Pancreas (tissue), 10 donors: Measurements from ENCODE around the gene CYP11A1. TPM values are rescaled to one million over a fixed set of nuclear protein-coding genes. Genes with fewer than 3 reads are reported as not detected.

ENCODE experiments used
- ATAC-seq, 4 donors: fragments of 200-7000 bp; cut with Tn5 transposase; one replicate each; pipeline versions ENCODE4 v1.8.0 to v1.9.1; 2020; ENCODE audit warnings: mild to moderate bottlenecking in 4 of 4, moderate library complexity in 4 of 4
- DNase-seq, 6 donors: peaks; one replicate each; pipeline ENCODE4 v3.0.0-alpha.2; 2020
- FAIRE-seq: peaks from 2 replicates; lab custom pipeline; 2012; peaks lifted over from hg19 to GRCh38; lab: Jason Lieb, UNC
- H3K27ac ChIP-seq, 4 donors: fragments of 200-600 bp; sonication (generic); 1 replicate in 3 of 4; 2 replicates in 1 of 4; pipeline versions ENCODE4 v1.5.0 to v1.8.0; 2020
- H3K27me3 ChIP-seq, 4 donors: fragments of 200-600 bp; one replicate each; pipeline ENCODE4 v1.8.0; 2021
- H3K36me3 ChIP-seq, 3 donors: fragments of 200-600 bp; sonication (generic) in 1 of 3; one replicate each; pipeline versions ENCODE4 v1.5.0 to v1.8.0; 2020 to 2021
- H3K4me1 ChIP-seq, 3 donors: fragments of 200-600 bp; one replicate each; pipeline ENCODE4 v1.8.0; 2021
- H3K4me3 ChIP-seq, 4 donors: fragments of 200-600 bp; sonication (generic) in 2 of 4; one replicate each; pipeline versions ENCODE4 v1.5.0 to v1.8.0; 2020 to 2021
- H3K9me3 ChIP-seq, 4 donors: fragments of 200-600 bp; one replicate each; pipeline ENCODE4 v1.8.0; 2021
- WGBS, 2 donors: extraction: QIAGEN DNeasy Blood & Tissue Kit; methylation state at CpG; one replicate each; pipeline ENCODE4 v1.1.7; 2013; 5-methylcytosine and 5-hydroxymethylcytosine counted together
- intact Hi-C, 3 donors: fragments of 100-400 bp; cut with DNase I; formaldehyde crosslinking; loops; one replicate each; pipeline versions ENCODE4 v1.11.1 to v1.14.2; 2022
- polyA plus RNA-seq, 2 donors: library from polyadenylated mRNA; stranded (reverse); fragments of 200-250 nt; gene quantifications; one replicate each; pipeline ENCODE4 v1.2.3, GENCODE V29; 2013
- total RNA-seq, 6 donors: library from RNA; stranded (reverse); fragmentation: NEBNext Ultra II Directional in 4 of 6; extraction: Animal tissue kit (Norgen Biotek cat#: 25700) in 4 of 6; gene quantifications; one replicate each; pipeline versions ENCODE4 v1.2.1 to v1.2.4, GENCODE V29; 2021 to 2023
- TF ChIP-seq, protein P1 (sequence below), 4 donors: fragments of 200-600 bp; sonication (generic) in 3 of 4; IDR thresholded peaks; one replicate each; pipeline versions ENCODE4 v1.5.0 to v1.8.0; 2021; ENCODE audit warnings: antibody characterized with exemption in 4 of 4
- donor health status: healthy with polysubstance abuse.
- donor health status: DM: no; HTN: no; CAD: no; lungs with moderate emphysema.
- donor health status: DM: no; HTN: no; CAD: no.
- donor health status: control.
- donor health status: control.
- donor health status: Bipolar disorder and iron deficiency.
- donor health status: DM: yes; HTN: yes; CAD: no.
- donor health status: DM: no; HTN: no; CAD: no.
- donor health status: DM: no; HTN: no; CAD: no.
- donor health status: DM: yes; HTN: yes; CAD: no.

The CYP11A1 gene
- total and polyA plus RNA-seq, 8 donors: 0.09 to 0.66 (median 0.28) TPM; not detected in 3

DNA sequence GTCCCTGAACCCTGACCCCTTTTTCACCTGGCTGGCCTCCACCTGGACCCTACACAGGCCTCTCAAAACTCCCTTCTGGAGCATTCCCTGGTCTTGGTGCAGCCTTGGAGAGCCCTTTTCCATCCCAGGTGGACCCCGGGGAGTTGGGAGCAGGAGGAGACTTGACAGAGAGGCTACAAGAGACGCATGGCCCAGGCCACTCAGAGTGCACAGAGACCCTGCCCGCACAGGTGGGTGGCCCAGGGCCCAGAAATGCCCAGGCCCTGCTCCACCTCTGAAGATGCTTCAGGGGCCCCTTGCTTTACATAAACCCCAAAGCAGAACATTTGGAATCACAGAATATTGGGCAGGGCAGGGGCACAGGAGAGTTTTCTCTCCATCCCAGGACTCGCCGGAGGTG is 34.4 kb downstream of the CYP11A1 start:
- no peak overlapping the region for H3K27ac ChIP-seq
- WGBS, 2 donors: 82 to 94% methylated on average over 5 of the region's 5 CpGs
- H3K4me1 ChIP-seq: no peaks in the 10 kb centered on the region
- intact Hi-C loops: no loop called here
- no peaks in the 10 kb centered on the region for H3K9me3 ChIP-seq
- H3K36me3 ChIP-seq: no peaks in the 10 kb centered on the region
- DNase-seq (peak in 1 of 6 donors; percentile 41), FAIRE-seq (no peak), ATAC-seq (no peak)
- no peaks in the 10 kb centered on the region for H3K27me3 ChIP-seq
- TF ChIP-seq, protein P1, sequence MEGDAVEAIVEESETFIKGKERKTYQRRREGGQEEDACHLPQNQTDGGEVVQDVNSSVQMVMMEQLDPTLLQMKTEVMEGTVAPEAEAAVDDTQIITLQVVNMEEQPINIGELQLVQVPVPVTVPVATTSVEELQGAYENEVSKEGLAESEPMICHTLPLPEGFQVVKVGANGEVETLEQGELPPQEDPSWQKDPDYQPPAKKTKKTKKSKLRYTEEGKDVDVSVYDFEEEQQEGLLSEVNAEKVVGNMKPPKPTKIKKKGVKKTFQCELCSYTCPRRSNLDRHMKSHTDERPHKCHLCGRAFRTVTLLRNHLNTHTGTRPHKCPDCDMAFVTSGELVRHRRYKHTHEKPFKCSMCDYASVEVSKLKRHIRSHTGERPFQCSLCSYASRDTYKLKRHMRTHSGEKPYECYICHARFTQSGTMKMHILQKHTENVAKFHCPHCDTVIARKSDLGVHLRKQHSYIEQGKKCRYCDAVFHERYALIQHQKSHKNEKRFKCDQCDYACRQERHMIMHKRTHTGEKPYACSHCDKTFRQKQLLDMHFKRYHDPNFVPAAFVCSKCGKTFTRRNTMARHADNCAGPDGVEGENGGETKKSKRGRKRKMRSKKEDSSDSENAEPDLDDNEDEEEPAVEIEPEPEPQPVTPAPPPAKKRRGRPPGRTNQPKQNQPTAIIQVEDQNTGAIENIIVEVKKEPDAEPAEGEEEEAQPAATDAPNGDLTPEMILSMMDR (IDR thresholded peaks at IDR 0.05): no peak
- no peak overlapping the region for H3K4me3 ChIP-seq

DNA sequence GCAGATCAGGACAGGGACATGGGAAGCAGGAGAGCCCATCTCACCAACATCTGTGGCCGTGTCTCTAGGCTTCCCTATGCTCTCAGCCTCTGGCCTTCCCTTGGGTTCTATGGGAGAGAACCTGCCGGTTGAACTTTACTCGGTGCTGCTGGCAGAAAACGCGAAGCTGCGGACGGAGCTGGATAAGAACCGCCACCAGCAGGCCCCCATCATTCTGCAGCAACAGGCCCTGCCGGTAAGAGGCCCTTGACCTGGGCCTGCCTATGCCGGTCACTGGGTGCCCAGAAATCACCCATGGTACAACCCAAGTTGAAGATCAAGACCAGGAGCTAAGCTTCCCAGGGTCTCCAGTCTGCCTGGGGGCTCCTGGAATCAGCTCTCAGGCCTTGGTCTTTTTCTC is 34.8 kb downstream of the CYP11A1 start:
- DNase-seq: peak in 1 of 6 donors; percentile 18
- H3K27me3 ChIP-seq: no peaks in the 10 kb centered on the region
- H3K4me3 ChIP-seq: no peak overlapping the region
- no peaks in the 10 kb centered on the region for H3K4me1 ChIP-seq
- TF ChIP-seq, protein P1 (IDR thresholded peaks at IDR 0.05): no peak
- FAIRE-seq: no peak
- ATAC-seq: no peak
- no peaks in the 10 kb centered on the region for H3K9me3 ChIP-seq
- H3K36me3 ChIP-seq: no peaks in the 10 kb centered on the region
- no peak overlapping the region for H3K27ac ChIP-seq
- 80 to 86% methylated on average over 10 of the region's 10 CpGs for WGBS, 2 donors
- intact Hi-C loops: no loop called here

GRCh38 chr15:74332011-74332410 is 35.4 kb downstream of the CYP11A1 start:
- Histone ChIP-seq H3K9me3 (no peaks in the 10 kb centered on the region), H3K27ac (no peak overlapping the region), H3K4me3 (no peak overlapping the region), H3K27me3 (no peaks in the 10 kb centered on the region), H3K36me3 (no peaks in the 10 kb centered on the region), H3K4me1 (no peaks in the 10 kb centered on the region)
- ATAC-seq (no peak), DNase-seq (peak in 1 of 6 donors; percentile 20), FAIRE-seq (no peak)
- WGBS, 2 donors: 85 to 95% methylated on average over 3 of the region's 3 CpGs
- intact Hi-C loops: no loop called here
- TF ChIP-seq, protein P1 (IDR thresholded peaks at IDR 0.05): no peak

GRCh38 chr15:74330861-74331408 is 36.5 kb downstream of the CYP11A1 start:
- TF ChIP-seq, protein P1 (IDR thresholded peaks at IDR 0.05): no peak
- Histone ChIP-seq H3K4me3 (no peak overlapping the region), H3K36me3 (no peaks in the 10 kb centered on the region), H3K9me3 (no peaks in the 10 kb centered on the region), H3K4me1 (no peaks in the 10 kb centered on the region), H3K27me3 (no peaks in the 10 kb centered on the region), H3K27ac (no peak overlapping the region)
- intact Hi-C loops: no loop called here
- DNase-seq (peak in 2 of 6 donors; percentile 44 to 45), ATAC-seq (no peak), FAIRE-seq (no peak)
- 65 to 73% methylated on average over 10 to 11 of the region's 11 CpGs for WGBS, 2 donors

DNA sequence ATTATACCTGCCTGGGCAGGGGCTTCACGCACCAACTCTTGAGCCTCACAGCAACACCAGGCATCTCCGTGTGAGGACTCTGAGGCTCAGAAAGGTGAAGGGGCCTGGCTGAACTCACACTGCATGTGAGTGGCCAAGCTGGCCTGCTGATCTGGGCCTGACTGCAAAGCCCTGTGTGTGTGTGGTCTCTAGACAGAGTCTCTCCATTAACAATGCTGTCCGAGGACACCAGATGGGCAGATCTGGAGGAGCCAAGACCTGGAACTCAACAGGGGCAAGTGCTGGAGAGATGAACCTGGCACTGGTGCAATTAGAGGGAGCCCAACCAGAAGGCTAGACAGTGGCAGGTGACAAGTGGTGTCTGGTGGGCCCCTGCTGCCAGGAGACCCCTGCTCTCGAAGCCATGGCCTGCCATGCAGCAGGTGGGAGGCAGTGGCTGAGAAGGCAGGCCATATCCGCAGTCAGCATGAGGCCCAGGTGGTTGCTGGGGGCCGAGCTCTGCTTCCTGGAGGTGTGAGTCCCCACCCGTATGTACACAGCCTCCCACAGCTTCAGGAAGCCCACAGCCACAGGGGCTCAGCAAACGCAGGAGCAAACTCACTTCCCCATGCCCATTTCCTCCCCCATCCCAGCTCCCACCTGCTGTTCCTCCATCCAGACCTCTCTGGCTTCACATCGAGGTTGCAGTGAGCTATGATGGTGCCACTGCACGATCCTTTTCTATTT is 39.0 kb downstream of the CYP11A1 start:
- H3K27me3 ChIP-seq: no peaks in the 10 kb centered on the region
- H3K4me1 ChIP-seq: no peaks in the 10 kb centered on the region
- DNase-seq: no peak
- FAIRE-seq: no peak
- no peak overlapping the region for H3K27ac ChIP-seq
- TF ChIP-seq, protein P1 (IDR thresholded peaks at IDR 0.05): no peak
- H3K9me3 ChIP-seq: no peaks in the 10 kb centered on the region
- no peaks in the 10 kb centered on the region for H3K36me3 ChIP-seq
- 51 to 57% methylated on average over 10 of the region's 10 CpGs for WGBS, 2 donors
- ATAC-seq: no peak
- intact Hi-C loops: loop anchor here in 2 of 3 donors (10.0 kb wide), 2 partner anchors 274 to 354 kb away; no protein-coding TSS in a partner anchor
- H3K4me3 ChIP-seq: no peak overlapping the region
